ENCODE measurements around the gene EPB41L3.
A peak's percentile ranks its signal among the peaks of the same experiment; 100 is the strongest.

The EPB41L3 gene

DNA sequence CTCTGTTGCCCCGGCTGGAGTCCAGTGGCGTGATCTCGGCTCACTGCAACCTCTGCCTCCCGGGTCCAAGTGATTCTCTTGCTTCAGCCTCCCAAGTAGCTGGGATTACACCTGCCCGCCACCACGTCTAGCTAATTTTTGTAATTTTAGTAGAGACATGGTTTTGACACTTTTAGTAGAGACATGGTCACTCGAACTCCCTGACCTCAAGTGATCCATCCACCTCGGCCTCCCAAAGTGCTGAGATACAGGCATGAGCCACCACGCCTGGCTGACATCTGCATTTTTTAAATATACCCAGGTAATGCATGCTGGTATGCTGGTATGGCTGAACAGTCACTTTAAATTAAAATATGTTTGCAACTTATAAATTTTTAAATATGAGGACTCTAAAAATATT is 91.9 kb downstream of the EPB41L3 start:
- no peak for DNase-seq (ENCODE audit: low spot score)

DNA sequence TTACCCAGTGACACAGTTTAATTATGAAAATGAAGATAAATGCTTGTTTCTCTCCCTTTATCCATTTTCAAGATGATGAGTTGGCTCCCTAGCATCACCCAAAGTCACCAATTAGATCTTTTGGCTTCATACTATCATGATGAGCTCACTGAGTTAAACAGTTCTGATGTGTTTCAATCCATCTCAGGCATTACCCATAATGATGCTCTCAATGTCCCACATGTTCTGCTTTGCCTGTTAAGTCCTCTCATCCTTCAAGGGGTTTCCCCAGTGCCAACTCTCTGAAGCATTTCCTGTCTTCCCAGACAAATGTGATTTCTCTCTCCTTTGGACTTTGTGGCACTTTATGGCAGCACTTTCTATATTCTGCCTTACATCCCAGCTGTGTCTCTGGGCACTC is 92.6 kb downstream of the EPB41L3 start:
- DNase-seq (ENCODE audit: low spot score), result no peak

- DNase-seq (ENCODE audit: low spot score), result no peak
Observed at GRCh38 chr18:5449858-5450509, 93.8 kb downstream of the EPB41L3 start.

DNA sequence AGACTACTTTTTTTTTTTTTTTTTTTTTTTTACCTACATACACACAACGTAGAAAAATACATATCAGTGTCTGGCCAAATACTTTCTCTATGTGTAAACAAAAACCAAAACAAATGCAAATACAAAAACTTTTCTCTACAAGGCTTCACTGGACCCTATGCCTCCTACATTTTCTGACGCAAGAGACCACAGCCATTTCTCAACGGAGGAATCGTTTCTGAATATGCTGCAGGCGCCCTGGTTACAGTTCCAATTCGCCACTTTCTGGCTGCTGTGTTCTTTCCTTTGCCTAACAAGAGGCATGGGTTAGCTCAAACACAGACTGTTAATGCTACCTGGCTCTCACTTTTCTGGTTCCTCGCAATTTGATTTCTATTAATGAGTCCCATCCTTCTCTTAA is 96.4 kb downstream of the EPB41L3 start:
- DNase-seq (ENCODE audit: low spot score), result no peak

DNA sequence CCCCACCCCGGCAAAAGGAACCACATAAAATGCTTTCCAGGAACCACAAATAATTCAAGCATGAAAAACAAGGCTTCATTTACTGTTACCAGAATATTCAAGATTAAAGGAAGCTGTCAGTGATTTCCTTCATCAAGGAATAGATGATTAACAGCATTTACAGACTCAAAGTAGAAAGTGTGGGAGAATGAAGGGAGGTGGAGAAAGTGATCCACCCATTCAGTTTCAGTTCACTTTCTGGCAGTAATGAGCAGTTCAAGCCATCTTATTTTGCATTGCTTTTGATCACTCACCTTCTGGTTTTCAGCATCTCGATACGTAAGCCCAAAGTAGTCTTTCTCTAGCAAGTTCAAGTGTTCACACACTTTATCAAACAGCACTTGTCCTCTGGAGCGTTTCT is 99.0 kb downstream of the EPB41L3 start:
- no peak for DNase-seq (ENCODE audit: low spot score)

DNA sequence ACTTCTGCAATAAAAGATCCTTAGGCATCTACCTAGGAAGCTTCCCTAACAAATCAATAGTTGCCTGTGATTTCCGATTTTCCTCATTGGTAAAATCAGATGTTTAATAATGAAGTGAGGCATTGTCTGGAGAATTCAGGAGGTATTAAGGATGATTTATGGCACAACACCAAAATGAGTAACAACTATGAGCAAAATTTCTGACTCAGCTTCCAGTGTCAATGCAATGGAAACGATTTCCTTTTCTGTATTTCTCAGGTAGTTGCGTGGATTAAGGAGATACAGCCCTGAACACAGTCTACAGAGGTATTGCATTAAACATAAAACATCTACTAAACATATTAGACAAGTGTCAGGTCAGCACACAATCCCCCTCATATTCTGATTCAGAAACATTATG is 99.5 kb downstream of the EPB41L3 start:
- no peak for DNase-seq (ENCODE audit: low spot score)

DNA sequence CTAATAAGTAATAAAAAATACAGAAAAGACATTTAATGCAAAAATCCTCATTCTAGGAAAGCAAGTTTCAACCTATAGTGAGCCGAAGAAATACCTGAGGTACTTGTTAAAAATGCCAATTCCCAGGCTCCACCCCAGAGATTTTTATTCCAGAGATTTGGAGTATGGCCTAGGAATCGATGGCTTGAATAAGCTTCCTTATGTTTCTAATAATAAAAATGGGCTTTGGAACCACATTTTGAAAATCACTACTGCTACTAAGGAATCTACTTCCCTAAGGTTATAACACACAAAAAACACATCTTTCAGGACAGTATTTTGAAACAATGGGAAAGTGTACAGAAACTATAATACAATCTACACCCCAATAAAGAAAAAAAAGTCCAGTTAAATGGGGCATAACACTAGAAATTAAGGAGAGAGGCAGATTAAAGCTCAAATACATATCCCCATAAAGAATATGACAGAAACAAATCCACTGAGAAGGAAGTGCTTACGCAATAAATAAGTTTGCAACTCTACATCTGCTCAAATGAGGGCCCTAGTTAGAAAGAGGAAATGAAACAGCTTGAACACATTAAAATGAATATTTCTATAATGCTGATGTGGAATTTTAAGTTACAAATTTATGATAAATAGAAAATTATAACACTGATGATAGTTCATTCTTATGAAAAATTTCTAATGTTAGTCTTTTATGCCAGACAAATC is 103.7 kb downstream of the EPB41L3 start:
- DNase-seq (ENCODE audit: low spot score), result no peak

DNA sequence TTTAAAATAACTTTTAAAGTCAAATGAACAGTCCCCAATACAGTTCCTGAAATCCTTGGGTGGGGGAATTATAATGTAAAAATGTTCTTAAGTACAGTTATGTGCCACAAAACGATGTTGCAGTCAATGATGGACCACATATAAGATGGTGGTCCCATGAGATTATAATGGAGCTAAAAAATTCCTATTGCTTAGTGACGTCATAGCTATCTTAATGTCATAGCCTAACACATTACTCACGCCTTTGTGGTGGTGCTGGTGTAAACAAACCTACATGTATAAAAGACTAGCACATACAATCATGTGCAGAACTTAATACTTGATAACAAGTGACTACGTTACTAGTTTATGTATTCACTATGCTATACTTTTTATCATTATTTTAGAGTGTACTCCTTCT is 109.4 kb downstream of the EPB41L3 start:
- DNase-seq (ENCODE audit: low spot score), result no peak

- no peak for DNase-seq (ENCODE audit: low spot score)
Observed at GRCh38 chr18:5431836-5432575, 111.8 kb downstream of the EPB41L3 start.

DNA sequence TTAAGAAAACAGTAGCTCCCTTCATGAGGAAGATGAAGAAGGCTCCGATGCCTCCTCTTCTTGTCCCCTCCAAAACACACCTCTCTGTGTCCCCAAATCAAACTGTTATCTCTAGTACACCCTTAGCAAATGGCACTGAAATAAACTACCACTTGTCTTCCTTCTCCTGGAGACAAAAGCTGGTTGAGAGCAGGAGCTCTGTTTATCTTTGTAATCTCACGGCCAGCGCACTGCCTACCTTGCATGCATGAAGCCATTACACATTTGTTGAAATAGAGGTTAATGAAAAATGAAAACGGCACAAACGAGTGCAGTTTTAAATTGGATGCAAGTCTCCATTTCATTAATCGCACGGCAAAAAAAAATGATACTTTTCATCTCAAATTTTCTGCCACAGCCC is 113.7 kb downstream of the EPB41L3 start:
- DNase-seq (ENCODE audit: low spot score), result no peak

- no peak for DNase-seq (ENCODE audit: low spot score)
Observed at GRCh38 chr18:5429681-5430080, 114.1 kb downstream of the EPB41L3 start.

GRCh38 chr18:5425721-5426120 is 118.1 kb downstream of the EPB41L3 start:
- no peak for DNase-seq (ENCODE audit: low spot score)

DNA sequence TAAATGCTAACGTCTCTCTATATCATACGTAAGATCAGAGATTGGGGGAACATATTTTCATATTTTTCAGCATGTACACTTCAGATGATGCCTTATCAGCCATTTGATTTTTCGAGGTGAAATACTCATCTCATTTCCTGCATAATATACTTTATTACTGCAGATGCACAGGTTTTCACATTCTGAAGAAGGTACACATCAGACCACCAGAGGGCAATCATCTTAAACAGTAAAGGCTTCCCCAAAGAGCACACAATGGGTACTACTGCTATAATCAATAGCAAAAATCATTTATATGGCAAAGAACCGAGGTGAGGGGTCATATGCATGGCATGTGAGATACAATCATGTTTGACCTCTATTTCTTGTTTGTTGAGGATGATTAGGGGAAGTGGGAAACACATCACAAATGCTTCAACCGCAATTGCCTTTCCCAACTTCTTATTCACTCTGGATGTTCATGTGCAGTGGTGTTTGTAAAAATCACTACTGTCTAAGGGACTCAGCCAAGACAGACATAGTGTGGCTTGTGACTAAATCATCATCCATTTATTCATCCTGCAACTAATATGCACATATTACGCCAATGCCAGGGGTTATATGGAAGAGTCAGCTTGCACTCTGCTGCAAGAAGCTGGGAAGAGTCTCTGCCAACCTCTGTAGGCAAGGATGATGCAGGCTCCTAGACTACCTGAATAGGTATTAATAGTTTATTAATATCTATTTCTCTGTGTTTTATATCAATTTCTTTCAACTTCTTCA is 118.7 kb downstream of the EPB41L3 start:
- no peak for DNase-seq (ENCODE audit: low spot score)

- no peak for DNase-seq (ENCODE audit: low spot score)
Observed at GRCh38 chr18:5422626-5423025, 121.2 kb downstream of the EPB41L3 start.

DNA sequence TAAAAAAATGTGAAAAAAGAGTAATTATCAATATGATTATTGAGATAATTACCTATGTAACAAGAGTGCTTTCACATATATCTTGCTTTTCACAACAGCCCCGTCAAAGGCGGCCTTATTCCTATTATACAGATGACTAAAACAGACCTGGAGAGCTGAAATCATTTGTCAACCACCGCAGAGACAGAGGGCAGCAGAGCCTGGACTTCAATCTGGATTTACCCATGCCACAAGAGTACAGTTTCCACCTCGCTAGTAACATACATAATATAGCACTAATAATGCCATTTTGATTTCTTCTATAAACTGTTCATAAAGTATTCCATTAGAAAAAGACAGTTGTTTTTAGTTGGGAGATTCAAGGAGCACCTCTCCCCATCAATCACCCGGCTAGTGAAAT is 121.8 kb downstream of the EPB41L3 start:
- DNase-seq (ENCODE audit: low spot score), result no peak

DNA sequence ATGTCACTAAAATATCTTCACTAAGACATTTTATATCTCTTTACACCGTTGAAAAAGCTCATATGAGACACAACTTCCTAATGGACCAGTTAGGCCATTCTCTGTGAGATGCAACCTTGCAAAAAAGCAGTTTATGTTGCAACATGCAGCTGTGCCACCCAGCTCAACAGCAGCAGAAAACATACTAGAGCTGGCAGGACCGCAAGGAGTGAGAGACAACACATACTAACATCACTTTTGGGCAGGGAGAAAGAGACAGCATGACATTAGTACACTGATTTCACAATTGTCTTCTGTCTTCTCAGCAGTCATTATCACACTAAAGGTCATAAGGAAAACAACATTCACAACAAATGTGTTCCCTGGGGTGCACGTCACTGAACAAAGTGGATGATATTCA is 122.9 kb downstream of the EPB41L3 start:
- DNase-seq (ENCODE audit: low spot score), result peak; percentile 74

DNA sequence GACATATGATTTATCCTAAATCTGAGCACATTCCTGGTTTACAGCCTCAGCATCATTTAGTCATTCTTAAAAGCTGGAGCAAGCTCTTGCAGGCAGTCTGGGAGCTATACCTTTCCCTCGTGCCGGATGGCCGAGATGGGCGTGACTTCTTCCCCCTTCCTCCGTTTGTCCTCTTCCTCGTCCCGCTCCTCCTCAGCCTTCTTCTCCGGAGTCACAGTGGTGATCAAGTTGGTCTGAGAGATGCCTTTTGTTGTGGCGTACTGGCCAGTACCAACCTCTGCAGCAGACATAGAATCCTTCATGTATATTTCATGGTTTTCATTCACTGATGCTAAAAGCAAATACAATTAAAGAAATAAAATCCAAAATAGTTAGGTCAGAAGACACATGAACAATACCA is 124.2 kb downstream of the EPB41L3 start:
- DNase-seq (ENCODE audit: low spot score), result peak; percentile 77

DNA sequence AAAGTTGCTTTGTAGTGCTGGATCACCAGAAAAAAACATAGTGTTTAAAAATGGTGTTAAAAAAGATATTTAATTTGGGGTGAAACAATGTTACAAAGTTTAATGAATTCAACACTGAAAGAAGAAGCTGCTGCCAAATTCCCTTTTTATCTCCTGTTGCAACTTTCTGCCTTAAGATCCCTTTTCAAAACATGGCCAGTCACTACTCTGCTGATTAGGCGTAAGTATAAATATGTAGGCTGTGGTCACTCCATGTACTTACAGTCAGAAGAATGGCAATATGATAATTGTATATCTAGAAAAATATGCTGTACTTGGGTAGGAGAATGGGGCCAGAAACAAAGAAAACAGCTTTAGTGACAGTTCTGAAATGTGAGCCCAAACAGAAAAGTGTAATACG is 124.8 kb downstream of the EPB41L3 start:
- peak; percentile 57 for DNase-seq (ENCODE audit: low spot score)

GRCh38 chr18:5417342-5417741 is 126.5 kb downstream of the EPB41L3 start:
- peak; percentile 84 for DNase-seq (ENCODE audit: low spot score)

DNA sequence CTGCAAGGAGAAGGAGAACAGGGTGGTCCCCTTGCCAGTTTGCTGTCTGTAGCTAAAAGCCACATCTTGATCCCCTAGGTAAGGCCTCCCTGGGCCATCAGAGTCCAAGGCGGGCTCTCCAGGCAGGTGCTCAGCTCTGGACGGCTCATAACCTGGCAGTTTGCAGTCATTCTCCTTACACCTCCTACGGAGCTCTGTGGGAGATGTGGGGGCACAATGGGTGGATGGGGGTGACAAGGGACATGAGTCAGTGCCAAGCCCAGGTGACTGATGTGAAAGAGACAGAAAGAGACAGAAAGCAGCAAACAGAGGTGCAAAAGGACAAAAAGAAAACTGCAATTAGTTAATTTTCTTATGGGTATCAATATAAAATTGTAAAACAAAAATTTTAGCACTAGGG is 127.7 kb downstream of the EPB41L3 start:
- no peak for DNase-seq (ENCODE audit: low spot score)

GRCh38 chr18:5415665-5416064 is 128.1 kb downstream of the EPB41L3 start:
- DNase-seq (ENCODE audit: low spot score), result no peak

DNA sequence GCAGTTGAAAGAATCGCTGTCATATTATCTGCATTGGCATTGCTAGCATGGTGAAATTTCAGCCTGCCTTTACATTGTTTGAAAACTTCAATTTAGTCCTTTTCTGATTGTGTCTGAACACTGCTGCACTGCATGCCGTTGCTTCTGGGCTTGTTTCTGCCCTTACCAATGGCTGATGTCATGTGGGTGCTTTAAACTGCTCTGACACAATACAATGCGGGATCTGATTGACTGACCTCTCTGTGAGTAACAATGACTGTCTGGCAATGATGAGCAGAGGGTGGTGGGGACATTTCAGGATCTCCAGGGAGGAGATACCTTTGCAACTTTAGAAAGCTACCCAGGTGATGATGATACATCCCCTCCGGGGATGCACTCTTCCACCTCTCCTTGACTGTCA is 128.8 kb downstream of the EPB41L3 start:
- peak; percentile 78 for DNase-seq (ENCODE audit: low spot score)

- peak; percentile 80 for DNase-seq (ENCODE audit: low spot score)
Observed at GRCh38 chr18:5414546-5414945, 129.3 kb downstream of the EPB41L3 start.

Data from globus pallidus (tissue), 1 donor.